OCI-LY3 (cell line): Measurements from ENCODE around the gene SYT7.

ENCODE experiments used
- H2AFZ ChIP-seq: fragments of 200-600, 300-600 bp; shearing (Covaris generic); 2 replicates; pipeline ENCODE4 v1.6.0; 2014; ENCODE audit warnings: antibody characterized with exemption, low read depth, low read length
- H3K27ac ChIP-seq: fragments of 200-600, 300-600 bp; sonication (generic); 2 replicates; pipeline ENCODE4 v1.5.1; 2014; ENCODE audit warnings: mild to moderate bottlenecking, low read length, moderate library complexity, mixed read lengths
- H3K27me3 ChIP-seq: fragments of 200-600, 300-600 bp; sonication (generic); 2 replicates; pipeline ENCODE4 v1.6.1; 2014; ENCODE audit warnings: low read depth, low read length, mixed read lengths
- H3K36me3 ChIP-seq: fragments of 200-600, 300-600 bp; sonication (generic); replicated peaks from 2 replicates; pipeline ENCODE3; 2014; ENCODE audit warnings: low read depth, low read length, mixed read lengths
- H3K4me1 ChIP-seq: fragments of 300-600, 200-600 bp; sonication (generic); 2 replicates; pipeline ENCODE4 v1.6.1; 2014; ENCODE audit warnings: low read length, mixed read lengths
- H3K4me2 ChIP-seq: fragments of 200-600, 300-600 bp; sonication (generic); 2 replicates; pipeline ENCODE4 v1.6.1; 2014; ENCODE audit warnings: low read length, mixed read lengths
- H3K4me3 ChIP-seq: fragments of 300-600, 200-600 bp; sonication (generic); 2 replicates; pipeline ENCODE4 v1.5.1; 2014; ENCODE audit warnings: antibody characterized with exemption, mild to moderate bottlenecking, low read length, moderate library complexity
- H3K79me2 ChIP-seq: fragments of 300-600, 200-600 bp; shearing (Covaris generic); 2 replicates; pipeline ENCODE4 v1.6.1; 2014; ENCODE audit warnings: mild to moderate bottlenecking, low read length, mixed read lengths
- H3K9ac ChIP-seq: fragments of 300-600, 200-600 bp; shearing (Covaris generic); 2 replicates; pipeline ENCODE4 v1.6.0; 2014; ENCODE audit warnings: mild to moderate bottlenecking, low read length, moderate library complexity
- H3K9me3 ChIP-seq: fragments of 200-600, 300-600 bp; shearing (Covaris generic); 2 replicates; pipeline ENCODE4 v1.6.1; 2014; ENCODE audit warnings: low read length, mixed read lengths; ENCODE audit not compliant: insufficient read depth
- H4K20me1 ChIP-seq: fragments of 200-600, 300-600 bp; sonication (generic); 2 replicates; pipeline ENCODE4 v1.6.1; 2016; ENCODE audit warnings: low read length, mixed read lengths; ENCODE audit not compliant: insufficient read depth
- EZH2phosphoT487 ChIP-seq: fragments of 200-600 bp; shearing (Covaris generic); IDR thresholded peaks from 2 replicates; pipeline ENCODE4 v1.6.1; 2018; ENCODE audit warnings: antibody characterized with exemption, mixed run types, low read depth
- TF ChIP-seq, protein P1 (sequence below): fragments of 200-600, 300-600 bp; sonication (generic); IDR thresholded peaks from 2 replicates; pipeline ENCODE4 v1.5.1; 2014; ENCODE audit warnings: antibody characterized with exemption, low read length, low read depth

Gene SYT7

DNA sequence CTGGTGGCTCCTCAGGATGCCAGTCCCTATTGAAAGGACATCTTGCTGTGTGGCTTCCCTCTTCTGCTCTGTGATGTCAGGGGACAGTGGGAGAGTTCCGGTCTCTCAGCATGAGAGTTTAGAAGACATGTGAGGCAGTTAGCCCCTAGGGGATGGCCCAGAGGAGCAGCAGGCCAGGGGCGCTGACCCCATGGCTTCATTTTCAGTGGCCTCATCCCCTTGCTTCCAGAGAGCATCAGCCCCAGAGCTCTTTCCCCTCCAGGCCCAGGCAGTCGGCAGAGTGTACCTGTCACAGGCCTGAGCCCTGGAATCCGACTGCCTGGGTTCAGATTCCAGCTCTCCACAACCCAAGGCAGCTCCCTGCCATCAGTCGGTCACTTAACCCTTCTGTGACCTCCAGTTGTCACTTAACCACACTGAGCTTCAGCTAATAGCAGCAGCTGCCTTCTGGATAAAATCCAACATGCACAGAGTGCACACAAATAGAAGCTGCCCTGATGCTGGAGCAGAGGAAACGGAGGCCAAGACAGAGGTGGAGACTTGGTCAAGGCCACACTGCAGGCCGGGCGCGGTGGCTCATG, 86.4 kb downstream of the SYT7 start:
- Histone ChIP-seq H3K4me1 (peaks cover 12% of the 10 kb centered on the region), H3K9me3 (no peaks in the 10 kb centered on the region), H3K4me2 (no peak overlapping the region), H3K4me3 (no peak overlapping the region), H3K27ac (no peak overlapping the region), H4K20me1 (no peaks in the 10 kb centered on the region), H3K27me3 (no peaks in the 10 kb centered on the region), H3K36me3 (peaks cover 10% of the 10 kb centered on the region), H3K79me2 (peaks cover 11% of the 10 kb centered on the region), H2AFZ (no peak overlapping the region), H3K9ac (no peak overlapping the region)
- TF ChIP-seq, protein P1, sequence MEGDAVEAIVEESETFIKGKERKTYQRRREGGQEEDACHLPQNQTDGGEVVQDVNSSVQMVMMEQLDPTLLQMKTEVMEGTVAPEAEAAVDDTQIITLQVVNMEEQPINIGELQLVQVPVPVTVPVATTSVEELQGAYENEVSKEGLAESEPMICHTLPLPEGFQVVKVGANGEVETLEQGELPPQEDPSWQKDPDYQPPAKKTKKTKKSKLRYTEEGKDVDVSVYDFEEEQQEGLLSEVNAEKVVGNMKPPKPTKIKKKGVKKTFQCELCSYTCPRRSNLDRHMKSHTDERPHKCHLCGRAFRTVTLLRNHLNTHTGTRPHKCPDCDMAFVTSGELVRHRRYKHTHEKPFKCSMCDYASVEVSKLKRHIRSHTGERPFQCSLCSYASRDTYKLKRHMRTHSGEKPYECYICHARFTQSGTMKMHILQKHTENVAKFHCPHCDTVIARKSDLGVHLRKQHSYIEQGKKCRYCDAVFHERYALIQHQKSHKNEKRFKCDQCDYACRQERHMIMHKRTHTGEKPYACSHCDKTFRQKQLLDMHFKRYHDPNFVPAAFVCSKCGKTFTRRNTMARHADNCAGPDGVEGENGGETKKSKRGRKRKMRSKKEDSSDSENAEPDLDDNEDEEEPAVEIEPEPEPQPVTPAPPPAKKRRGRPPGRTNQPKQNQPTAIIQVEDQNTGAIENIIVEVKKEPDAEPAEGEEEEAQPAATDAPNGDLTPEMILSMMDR = no peak
- TF ChIP-seq EZH2phosphoT487 = no peak

DNA sequence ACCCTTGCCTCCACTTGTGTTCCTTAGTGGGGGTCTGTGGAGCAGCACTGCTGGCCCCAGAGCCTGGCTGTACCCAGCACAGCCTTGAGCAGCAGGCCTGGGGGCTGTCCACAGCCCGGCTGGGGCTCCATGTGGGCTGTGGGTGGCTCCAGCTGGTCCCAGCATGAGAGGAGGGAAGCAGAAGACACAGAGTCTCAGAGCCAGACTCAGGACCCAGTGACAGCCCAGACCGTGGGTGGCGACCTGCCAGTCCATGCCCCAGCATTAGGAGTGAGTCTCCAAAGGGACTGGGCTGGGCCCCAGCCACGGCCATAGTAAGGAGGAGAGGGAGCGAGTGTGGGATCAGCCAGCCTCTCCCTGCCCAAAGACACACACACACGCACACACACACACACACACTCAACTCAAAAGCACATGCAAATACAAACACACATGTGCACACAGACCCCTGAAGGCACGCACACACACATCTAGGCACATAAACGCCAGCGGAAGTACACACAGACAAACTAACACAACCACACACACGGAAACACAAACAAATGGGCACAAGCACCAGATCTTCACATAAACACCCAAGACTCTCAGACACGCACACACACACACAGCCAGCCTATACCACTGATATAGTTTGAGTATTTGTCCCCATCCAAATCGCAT, 89.0 kb downstream of the SYT7 start:
- H3K36me3 ChIP-seq = peaks cover 3% of the 10 kb centered on the region
- H2AFZ ChIP-seq = no peak overlapping the region
- no peaks in the 10 kb centered on the region for H3K27me3 ChIP-seq
- no peak overlapping the region for H3K9ac ChIP-seq
- no peaks in the 10 kb centered on the region for H3K4me1 ChIP-seq
- H3K27ac ChIP-seq = no peak overlapping the region
- H3K9me3 ChIP-seq = no peaks in the 10 kb centered on the region
- H3K79me2 ChIP-seq = no peaks in the 10 kb centered on the region
- no peak for TF ChIP-seq EZH2phosphoT487
- TF ChIP-seq, protein P1 = no peak
- no peak overlapping the region for H3K4me2 ChIP-seq
- H4K20me1 ChIP-seq = no peaks in the 10 kb centered on the region
- H3K4me3 ChIP-seq = no peak overlapping the region

DNA sequence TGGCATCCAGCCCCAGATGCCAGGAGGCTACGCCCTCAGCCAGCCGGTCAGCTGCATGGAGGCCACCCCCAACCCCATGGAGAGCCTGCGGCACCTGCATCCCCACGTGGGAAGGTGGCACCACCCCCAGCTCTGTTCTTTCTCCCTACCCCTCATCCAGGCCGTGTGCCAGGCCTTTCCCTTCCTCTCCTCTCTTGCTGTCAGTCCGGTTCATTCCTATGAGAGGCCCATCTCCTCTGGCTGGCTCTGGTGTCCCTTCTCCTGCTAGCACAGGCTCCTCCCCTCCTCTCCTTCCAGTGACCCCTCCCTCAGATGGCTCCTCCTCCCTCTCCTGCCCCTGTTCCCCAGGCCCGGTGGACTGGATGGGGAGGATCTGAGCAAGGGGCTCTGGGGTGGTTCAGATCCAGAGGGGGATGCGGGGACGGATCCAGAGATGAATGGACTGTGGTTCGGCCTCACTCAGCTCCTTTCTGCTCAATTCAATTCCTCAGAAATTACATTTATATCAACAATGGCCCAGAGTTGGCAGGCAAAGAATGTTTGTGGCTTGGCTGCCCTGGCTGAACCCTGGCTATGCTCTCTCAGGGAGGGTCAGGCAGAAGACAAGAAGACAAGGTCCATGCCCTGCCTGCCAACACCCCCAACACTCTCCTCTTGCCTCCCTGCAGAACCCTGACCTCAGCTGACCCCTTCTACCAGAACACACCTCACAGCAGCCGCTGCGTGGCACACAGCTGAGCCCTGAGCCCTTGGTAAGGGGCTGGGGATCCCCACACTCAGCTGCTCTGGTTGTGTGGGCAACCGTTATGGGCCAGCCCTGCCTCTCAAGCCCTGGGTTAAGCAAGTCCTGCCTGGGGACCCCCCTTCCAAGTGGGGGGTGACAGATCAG, 90.8 kb downstream of the SYT7 start:
- Histone ChIP-seq H3K27me3 (no peaks in the 10 kb centered on the region), H3K36me3 (no peaks in the 10 kb centered on the region), H3K27ac (no peak overlapping the region), H3K79me2 (no peaks in the 10 kb centered on the region), H3K4me1 (no peaks in the 10 kb centered on the region), H2AFZ (no peak overlapping the region), H3K4me2 (no peak overlapping the region), H3K9ac (no peak overlapping the region), H4K20me1 (no peaks in the 10 kb centered on the region), H3K9me3 (no peaks in the 10 kb centered on the region), H3K4me3 (no peak overlapping the region)
- no peak for TF ChIP-seq EZH2phosphoT487
- TF ChIP-seq, protein P1 = no peak
